ENCODE measurements around the gene TSPAN1. TPM values are rescaled to one million over a fixed set of nuclear protein-coding genes. Genes with fewer than 3 reads are reported as not detected.

TSPAN1 gene
- total RNA-seq, 4 donors from 2014 or later = 1.6 to 3.1 TPM; not detected in 2

DNA sequence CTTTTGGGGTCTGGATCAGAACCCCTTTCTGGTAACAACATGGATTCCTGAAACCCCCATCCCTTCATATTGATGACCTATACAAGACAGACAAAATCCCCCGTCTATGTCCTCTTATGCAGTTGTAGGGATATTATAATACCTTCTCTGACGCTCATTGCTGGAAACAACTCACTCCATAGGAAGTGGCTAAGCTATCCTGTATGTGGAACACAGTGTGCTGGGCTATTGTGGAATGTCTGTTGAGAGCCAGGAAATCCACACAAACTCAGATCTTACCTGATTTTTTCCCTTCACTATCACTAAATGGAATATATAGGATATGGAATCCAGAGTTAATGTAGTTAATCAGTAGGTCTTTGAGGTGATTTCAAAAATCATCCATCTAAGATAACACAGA, 24.8 kb upstream of the TSPAN1 start:
- TF ChIP-seq, protein P1, sequence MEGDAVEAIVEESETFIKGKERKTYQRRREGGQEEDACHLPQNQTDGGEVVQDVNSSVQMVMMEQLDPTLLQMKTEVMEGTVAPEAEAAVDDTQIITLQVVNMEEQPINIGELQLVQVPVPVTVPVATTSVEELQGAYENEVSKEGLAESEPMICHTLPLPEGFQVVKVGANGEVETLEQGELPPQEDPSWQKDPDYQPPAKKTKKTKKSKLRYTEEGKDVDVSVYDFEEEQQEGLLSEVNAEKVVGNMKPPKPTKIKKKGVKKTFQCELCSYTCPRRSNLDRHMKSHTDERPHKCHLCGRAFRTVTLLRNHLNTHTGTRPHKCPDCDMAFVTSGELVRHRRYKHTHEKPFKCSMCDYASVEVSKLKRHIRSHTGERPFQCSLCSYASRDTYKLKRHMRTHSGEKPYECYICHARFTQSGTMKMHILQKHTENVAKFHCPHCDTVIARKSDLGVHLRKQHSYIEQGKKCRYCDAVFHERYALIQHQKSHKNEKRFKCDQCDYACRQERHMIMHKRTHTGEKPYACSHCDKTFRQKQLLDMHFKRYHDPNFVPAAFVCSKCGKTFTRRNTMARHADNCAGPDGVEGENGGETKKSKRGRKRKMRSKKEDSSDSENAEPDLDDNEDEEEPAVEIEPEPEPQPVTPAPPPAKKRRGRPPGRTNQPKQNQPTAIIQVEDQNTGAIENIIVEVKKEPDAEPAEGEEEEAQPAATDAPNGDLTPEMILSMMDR (IDR thresholded peaks at IDR 0.05; ENCODE audit: low read depth) = no peak

DNA sequence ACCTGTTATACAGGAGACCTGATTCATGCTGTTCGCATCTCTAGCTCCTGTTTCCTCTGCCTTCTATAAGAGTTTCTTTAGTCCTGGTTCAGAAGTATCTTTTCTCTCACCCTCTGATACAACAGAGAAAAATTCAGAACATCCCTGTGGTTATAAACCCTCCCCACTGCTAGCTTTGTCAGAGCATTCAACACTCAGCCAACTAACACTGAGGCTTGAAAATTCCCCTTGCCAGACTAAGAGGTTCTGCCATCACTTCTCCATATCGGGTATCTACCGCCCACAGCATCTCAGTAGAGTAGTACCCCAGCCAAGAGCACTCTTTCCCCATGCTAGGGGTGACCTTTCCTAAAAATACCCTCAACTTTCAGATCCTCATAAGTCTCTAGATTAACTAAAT, 22.9 kb upstream of the TSPAN1 start:
- TF ChIP-seq, protein P1 (IDR thresholded peaks at IDR 0.05; ENCODE audit: low read depth) = no peak

DNA sequence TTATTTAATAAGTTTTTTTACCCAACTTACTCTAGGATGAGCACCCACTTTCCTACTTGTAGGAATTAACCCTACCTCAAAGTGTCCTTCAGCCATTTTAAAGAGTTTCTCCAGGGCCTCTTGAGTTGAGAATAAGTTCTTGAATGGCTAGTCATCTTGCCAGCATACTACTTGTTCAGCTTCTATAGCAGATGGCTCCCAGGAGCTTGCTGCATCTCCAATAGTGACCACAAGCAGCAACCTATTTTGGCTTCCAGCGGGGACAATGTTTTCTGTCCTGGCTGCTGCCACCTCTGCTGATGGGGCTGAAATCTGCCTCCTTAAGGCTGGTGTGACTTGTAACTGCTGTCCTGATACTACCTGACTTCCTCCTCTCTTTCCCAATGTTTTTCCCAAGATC, 21.7 kb upstream of the TSPAN1 start:
- TF ChIP-seq, protein P1 (IDR thresholded peaks at IDR 0.05; ENCODE audit: low read depth) = no peak

DNA sequence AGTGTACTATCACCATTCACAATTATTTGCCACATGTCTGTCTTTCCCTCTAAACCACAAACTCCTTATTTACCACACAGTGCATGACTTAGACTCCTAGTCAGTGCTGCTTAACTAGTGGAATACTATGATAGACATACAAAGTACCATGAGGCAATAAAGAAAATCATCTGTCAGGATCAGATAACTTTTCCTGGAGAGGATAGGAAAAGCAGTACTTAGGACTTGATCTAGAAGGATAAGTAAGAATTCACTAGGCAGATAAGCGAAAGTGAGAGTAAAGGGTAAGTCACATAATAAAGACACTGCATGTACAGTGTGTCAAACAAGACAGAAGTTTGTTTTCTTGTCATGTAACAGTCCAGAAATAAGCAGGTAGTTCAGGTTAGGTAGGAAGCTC, 21.2 kb upstream of the TSPAN1 start:
- TF ChIP-seq, protein P1 (IDR thresholded peaks at IDR 0.05; ENCODE audit: low read depth) = no peak

DNA sequence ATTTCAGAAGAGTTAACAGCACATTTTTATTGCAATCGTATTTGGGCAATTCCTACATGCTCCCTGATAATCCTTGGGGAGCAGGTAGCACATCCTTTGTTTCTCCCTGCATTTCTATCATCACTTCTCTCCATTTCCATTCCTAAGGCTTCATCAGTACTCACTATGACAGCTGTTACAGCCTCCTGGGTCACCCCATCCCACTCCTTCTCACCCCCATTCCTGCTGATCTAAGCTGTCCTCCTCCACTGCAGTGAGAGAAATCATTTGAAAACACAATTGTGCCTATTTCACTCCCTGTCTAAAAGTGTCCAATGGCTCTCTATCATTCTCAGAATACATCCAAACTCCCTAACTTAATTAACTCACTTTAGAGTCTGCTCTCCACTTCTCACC, 17.0 kb upstream of the TSPAN1 start:
- TF ChIP-seq, protein P1 (IDR thresholded peaks at IDR 0.05; ENCODE audit: low read depth) = no peak

DNA sequence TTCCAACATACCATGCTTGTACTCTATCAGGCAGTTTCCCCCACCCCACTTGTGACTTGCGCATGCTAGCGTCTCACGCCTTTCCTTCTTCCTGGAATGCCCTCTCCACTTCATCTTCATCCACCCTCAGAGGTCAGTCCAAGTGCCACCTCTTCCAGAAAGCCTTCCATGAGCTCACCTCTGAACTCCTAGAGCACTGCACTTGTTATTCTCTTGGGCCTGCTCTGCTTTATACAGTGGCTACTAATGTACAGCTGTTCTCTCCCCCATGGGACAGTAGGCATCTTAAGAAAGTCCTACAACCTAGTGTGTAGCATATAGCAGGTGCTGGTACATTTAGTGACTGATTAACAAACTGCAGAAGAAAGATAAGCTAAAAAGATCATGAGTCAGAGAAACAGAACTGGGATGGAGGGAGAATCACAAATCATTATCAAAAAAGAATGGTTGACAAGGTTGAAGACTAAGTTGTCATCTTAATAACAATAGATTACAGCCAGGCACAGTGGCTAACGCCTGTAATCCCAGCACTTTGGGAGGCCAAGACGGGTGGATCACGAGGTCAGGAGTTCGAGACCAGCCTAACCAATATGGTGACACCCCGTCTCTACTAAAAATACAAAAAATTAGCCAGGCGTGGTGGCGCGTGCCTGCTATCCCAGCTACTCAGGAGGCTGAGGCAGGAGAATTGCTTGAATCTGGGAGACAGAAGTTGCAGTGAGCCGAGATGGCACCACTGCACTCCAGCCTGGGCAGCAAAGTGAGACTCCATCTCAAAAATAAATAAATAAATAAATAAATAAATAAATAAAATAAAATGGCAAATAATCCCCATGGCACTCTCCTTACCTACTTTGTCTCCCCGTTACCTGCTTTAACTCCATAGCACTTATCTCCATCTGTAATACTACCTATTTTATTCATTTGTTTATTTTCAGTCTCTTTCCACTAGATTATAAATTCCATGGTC, 16.3 kb upstream of the TSPAN1 start:
- TF ChIP-seq, protein P1 (IDR thresholded peaks at IDR 0.05; ENCODE audit: low read depth) = no peak

DNA sequence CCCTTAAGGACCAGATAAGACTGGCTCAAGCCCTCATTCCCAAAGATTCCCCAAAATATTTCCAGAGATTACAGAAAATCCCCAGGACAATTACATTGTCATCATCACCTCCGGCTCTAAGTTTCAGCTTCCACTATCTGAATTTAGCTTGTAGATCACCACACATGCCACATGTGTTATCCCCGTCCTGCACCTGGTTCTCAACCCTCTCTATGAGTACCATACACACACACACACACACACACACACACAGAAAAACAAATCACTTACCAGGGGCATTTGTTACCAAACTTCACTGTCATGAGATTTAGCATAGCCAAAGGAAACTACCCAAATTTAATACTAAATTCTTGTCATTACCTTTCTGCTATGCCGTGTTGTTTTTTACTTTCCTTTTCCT, 15.4 kb upstream of the TSPAN1 start:
- TF ChIP-seq, protein P1 (IDR thresholded peaks at IDR 0.05; ENCODE audit: low read depth) = no peak
